GM19467 (cell line): ENCODE measurements around the gene EPHB1.

Experiments used
- ATAC-seq: cut with Tn5 transposase; IDR thresholded peaks from one replicate; pipeline ENCODE4 v1.9.1; 2021; ENCODE audit warnings: mild to moderate bottlenecking, moderate library complexity; ENCODE audit not compliant: unreplicated experiment

EPHB1 gene

GRCh38 chr3:135076341-135076740 lies 281.3 kb downstream of the EPHB1 start:
- ATAC-seq = no peak

DNA sequence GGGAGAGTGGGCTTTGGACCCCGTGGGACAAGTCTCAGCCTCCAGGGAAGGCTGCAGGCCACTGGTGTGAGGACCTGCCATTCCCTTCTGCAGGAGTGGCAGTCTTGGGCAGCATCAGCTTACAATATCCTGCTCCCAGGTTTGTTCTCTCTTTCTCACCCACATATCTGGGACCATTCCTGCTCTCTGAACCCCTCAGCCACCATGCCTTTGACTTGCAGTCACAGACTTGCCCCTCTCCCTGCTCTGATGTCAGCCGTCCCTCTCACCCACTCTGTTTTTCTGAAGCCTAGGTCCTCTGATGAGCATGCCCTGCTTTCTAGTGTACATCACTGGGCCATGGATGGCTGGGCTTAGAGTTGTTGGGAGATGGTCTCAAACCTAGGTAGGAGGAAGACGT lies 282.1 kb downstream of the EPHB1 start:
- ATAC-seq = no peak

DNA sequence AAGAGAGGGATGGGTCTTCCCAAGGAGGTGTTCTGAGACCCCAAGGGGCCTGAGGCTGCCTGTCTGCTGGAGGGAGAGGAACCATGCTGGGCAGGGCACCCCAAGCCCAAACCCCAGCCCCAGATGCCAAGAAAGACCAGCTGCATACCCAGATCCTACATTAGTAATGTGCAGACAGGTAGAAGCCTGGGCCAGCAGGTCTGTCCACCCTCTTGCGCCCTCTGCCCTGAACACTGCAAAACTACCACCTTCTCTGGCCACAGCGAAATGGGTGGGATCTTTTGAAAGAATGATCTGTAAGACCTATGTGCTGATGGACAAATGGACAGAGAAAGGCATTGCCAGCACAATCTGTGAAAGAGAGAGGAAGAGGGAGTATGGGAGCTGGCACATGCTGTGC lies 283.2 kb downstream of the EPHB1 start:
- no peak for ATAC-seq

DNA sequence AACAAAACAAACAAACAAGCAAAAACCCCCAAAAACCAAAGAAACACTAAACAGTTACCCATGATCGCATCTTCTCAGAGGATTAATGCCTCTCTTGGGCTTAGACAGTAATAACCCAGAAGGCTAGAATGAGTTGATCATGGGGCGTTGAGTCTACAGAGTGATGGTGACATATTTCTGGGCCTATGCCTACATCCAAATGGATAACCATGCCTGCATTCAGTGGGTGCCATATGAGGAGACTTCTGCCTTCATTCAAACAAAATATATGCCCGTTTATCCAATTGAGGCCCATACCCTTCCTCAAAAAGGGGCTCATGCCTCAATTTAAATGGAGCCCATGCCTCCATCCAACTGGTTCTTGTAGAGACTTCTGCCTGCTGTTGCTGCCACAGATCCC lies 284.0 kb downstream of the EPHB1 start:
- no peak for ATAC-seq

DNA sequence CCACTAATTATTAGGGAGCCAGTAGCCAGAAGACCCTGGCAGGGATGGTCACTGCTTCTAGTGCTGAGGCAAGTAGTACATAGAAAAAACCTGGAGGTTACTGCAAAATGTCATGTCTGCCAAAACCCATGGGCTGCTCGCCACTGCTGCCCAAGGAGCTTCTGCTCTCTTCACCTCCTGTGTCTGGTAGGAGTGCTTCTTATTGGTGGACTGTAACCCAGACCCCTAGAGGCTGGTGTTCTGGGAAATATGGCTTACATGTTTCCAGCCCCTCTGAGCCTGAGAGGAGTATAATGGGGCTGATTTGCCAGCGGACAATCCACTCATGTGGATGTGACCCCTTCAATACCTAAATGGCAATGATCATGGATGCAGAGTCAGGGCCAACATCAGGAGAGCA lies 286.4 kb downstream of the EPHB1 start:
- no peak for ATAC-seq

GRCh38 chr3:135081856-135082434 lies 286.9 kb downstream of the EPHB1 start:
- no peak for ATAC-seq

DNA sequence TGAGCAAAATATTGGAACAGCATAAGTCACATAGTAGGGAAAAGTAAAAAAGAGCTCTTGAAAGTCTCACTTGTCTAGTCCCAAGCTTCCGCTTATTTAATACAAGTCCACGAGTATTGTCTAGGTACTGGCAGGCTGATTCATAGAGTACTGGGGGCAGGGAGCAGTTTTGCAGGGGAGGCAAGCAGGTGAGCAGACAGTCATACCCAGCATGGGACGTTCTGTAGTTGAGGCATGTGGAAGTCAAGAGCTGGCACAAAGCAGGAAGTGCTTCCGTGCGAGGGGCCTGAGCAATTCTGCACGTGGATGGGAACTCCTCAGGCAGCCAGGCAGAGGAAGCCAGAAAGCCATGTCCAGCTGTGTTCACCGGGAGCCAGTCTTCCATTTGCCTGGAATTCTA lies 287.6 kb downstream of the EPHB1 start:
- ATAC-seq = no peak

- ATAC-seq = no peak
These were observed 288.1 kb downstream of the EPHB1 start for GRCh38 chr3:135083179-135083578.

DNA sequence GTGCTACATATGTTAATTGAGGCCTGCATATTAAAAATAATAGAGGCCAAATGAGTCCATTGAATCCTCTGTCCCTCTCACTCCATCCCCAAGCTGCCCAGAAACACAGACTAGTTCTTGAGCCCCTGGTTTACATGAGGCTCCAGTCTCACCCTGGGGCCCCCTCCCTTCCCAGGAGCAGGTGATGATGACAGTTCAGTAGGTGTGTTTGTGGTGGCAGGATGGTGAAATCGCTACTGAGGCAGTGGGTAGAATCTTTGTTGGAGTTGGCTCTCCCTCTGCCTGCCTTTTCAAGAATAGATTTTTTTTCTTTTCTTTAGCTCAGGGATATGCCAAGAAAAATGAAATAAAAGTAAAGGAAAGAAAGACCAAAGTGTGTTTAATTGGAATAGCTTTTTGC lies 288.7 kb downstream of the EPHB1 start:
- ATAC-seq = no peak

DNA sequence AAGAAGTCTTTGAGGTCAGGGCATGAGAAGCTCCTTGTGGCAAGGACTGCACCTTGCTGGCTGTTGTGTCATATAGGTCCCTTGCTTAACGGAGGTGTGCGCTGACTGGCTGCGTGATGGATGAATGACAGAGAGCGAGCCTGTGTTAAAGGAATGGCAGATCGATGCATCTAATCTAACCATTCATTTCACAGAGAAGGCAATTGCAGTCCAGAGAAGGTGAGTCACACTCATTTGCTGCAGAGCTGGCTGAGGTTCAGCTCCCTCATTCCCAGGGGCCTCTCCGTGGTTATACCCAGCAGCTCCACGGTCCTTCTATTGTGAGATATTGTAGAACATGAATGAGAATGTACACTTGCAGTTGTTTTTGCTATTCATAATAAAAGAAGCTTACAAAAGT lies 289.3 kb downstream of the EPHB1 start:
- ATAC-seq = no peak

DNA sequence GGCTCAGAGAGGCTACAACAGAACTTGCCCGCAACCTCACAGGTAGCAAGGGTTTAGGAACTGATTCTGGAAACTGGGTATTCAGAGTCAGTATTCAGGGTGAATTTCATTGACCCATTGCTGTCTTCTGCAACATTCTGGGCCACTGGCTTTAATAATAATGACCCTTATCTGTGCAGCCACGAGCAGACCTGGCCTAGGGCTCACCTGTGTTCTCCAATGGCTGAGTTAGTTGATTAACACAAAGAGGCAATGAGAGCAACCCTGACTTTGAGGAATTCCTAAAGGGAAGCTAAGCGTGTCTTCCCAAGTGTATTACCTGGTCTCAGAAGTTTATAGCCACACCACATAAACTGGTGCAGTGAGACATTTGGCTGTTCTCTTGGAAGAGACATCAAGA lies 289.9 kb downstream of the EPHB1 start:
- no peak for ATAC-seq

GRCh38 chr3:135085652-135086436 lies 290.8 kb downstream of the EPHB1 start:
- no peak for ATAC-seq

DNA sequence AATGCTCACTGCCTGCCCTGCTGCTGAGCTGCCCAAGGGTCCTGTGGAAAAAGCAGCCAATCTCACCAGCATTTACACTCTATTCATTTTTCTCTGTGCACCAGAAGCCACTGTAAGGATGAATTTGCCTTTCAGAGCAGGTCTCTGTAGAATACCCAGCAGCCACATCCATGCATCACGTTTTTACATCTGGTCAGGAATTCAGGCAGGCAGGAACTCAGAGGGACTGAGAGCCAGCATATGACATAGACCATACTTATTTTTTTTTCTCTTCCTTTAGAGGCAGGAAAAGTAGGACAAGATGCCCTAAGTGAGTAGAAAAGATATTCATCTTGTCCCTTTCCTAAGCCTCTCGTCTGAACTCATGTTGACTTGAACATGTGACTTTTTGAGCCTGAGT lies 292.7 kb downstream of the EPHB1 start:
- ATAC-seq = no peak

DNA sequence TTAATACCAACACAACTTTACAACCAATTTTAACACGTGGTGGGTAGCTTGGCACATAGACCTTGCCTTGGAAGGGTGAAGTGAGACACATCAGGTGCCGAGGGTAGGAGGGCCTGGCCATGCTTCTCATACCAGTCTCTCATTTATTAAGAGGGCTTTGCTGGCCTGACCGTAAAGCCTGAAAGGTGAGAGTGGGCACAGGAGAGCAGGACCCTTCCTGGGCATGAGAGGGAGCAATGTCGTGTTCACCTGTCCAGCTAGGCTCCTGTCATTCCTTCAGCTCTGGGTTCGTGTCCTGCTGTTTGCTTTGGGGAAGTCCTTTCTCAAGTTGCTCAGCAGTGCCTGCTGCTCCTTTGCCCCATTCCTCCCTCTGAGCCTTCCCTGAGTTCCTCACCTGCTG lies 294.4 kb downstream of the EPHB1 start:
- no peak for ATAC-seq

GRCh38 chr3:135090020-135090717 lies 295.1 kb downstream of the EPHB1 start:
- ATAC-seq = no peak

GRCh38 chr3:135091946-135092345 lies 296.9 kb downstream of the EPHB1 start:
- no peak for ATAC-seq

- ATAC-seq = no peak
These were observed 298.1 kb downstream of the EPHB1 start for GRCh38 chr3:135093121-135093520.

- ATAC-seq = no peak
These were observed 302.4 kb downstream of the EPHB1 start for GRCh38 chr3:135097276-135097946.

DNA sequence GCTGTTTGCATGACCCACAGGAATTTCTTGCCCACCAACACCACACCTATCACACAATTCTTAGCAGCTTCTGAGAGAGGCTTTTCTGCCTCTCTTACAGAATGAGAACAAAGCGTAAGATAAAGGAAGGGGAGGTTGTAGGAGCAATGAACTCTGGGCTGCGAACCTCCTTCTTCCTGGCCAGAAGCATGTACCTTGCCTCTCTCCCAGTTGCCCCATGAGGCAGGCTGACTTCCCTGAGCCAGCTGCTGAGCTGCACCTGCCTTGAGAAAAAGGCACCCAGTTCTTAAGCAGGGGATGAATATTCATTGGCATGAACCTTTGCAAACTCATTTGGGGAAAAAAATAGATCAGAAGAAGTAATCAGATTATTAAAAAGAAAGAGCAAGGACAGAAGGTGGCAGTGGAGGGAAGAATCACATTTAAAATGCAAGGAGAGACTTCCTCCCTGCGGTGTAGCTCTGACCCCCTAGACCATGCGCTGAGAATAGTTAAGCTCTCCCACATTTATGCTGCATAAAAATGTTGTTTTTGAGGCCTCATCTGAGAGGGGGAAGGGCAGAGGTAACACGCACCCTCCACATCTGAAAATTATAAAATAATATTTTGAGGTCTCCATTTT lies 304.8 kb downstream of the EPHB1 start:
- no peak for ATAC-seq

GRCh38 chr3:135100366-135100765 lies 305.3 kb downstream of the EPHB1 start:
- ATAC-seq = no peak

GRCh38 chr3:135103917-135104316 lies 308.9 kb downstream of the EPHB1 start:
- no peak for ATAC-seq
